Measurements from ENCODE around the gene PTPRK. TPM values are rescaled to one million over a fixed set of nuclear protein-coding genes. Genes with fewer than 3 reads are reported as not detected.

The PTPRK gene
- total RNA-seq, 1 donor from 2014 or later = 25.9 TPM

DNA sequence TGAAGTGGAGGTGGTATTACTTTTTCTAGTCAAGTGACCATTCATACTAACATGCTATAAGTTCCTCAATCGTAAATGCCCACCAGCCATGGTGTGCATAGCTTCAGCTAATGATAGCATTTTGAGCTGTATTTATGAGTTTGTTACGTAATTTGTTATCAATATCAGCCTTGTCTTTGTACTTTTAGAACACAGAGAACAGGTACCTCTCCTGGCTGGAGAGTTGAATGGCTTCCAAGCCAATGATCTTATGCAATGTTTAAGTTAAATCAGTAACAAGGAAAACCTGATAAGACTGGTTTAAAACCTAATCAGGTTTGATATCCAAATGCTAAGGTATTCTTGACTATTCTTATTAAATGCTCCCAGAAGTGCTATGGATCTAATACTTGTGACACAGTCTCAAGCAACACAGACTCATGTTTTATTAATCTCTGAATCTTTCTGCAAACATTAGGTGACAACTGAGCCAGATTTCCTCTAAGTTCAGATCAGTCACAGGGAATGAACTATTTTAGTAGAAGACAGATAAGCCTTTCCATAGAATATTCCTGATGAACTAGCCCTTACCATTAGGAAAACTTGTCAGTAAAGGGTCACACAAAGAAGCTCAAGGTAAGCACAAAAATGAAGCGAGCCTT, 154.8 kb downstream of the PTPRK start:
- ATAC-seq = no peak
- DNase-seq (ENCODE audit: low spot score) = no peak
- intact Hi-C loops (cut with DNase I) = no loop called here

- DNase-seq (ENCODE audit: low spot score) (no peak), ATAC-seq (no peak)
- intact Hi-C loops (cut with DNase I) = no loop called here
Observed at GRCh38 chr6:128364766-128365519, 155.5 kb downstream of the PTPRK start.

GRCh38 chr6:128363020-128363813, 157.2 kb downstream of the PTPRK start:
- ATAC-seq (no peak), DNase-seq (ENCODE audit: low spot score) (no peak)
- intact Hi-C loops (cut with DNase I) = no loop called here

DNA sequence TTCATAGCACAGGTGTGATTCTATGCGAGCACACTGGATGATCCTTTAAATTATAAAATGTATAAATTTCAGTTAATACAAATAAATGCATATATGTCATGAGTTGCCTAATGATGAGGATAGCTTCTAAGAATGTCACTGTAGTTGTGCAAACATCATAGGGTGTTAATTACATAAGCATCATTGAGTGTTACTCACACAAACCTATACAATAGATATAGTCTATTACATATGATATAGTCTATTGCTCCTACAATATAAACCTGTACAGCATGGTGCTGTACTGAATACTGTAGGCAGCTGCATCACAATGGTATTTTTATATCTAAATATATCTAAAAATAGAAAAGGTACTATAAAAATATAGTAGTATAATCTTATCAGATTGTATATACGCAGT, 159.0 kb downstream of the PTPRK start:
- ATAC-seq = no peak
- intact Hi-C loops (cut with DNase I) = no loop called here
- DNase-seq (ENCODE audit: low spot score) = no peak

- no peak for ATAC-seq
- DNase-seq (ENCODE audit: low spot score) = no peak
- intact Hi-C loops (cut with DNase I) = no loop called here
Observed at GRCh38 chr6:128358244-128358776, 162.1 kb downstream of the PTPRK start.

- intact Hi-C loops (cut with DNase I) = no loop called here
- no peak for DNase-seq (ENCODE audit: low spot score)
- ATAC-seq = no peak
Observed at GRCh38 chr6:128357392-128358130, 162.8 kb downstream of the PTPRK start.

DNA sequence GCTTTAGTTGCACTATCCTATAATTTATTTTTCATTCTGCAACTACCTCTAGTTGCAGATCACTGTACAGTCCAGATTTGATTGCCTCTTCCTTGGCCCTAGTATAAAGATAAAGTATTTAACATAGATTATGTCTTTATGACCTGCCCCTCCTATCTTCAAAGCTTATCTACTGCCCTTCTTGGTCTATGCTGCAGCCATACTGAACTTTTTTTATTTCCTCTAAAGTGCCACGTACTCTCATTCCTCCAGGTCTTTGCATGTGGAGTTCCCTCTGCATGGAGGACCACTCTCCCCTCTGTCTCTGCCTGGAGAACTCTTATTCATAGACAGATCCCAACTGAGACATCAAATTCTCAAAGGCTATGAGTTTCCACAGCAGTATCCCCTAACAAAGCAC, 168.0 kb downstream of the PTPRK start:
- ATAC-seq = no peak
- DNase-seq (ENCODE audit: low spot score) = no peak
- intact Hi-C loops (cut with DNase I) = loop anchor here (5.0 kb wide), 1 partner anchor 1980 kb away; no protein-coding TSS in a partner anchor

DNA sequence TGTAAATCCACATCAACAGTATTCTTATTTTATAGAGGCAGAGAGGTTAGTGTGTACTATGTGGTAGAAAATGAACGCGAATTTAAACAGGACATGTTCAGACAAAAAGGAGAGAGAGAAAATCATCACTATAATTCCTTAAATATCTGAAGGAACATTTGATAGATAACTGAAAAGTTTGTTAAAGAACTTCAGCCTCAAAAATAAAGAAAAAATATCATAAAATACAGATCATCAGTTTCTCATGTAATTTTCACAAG, 169.2 kb downstream of the PTPRK start:
- ATAC-seq = no peak
- intact Hi-C loops (cut with DNase I) = loop anchor here (5.0 kb wide), 1 partner anchor 1979 kb away; no protein-coding TSS in a partner anchor
- DNase-seq (ENCODE audit: low spot score) = no peak

- intact Hi-C loops (cut with DNase I) = loop anchor here (5.0 kb wide), 1 partner anchor 1978 kb away; no protein-coding TSS in a partner anchor
- no peak for ATAC-seq
Observed at GRCh38 chr6:128350416-128351254, 169.8 kb downstream of the PTPRK start.

DNA sequence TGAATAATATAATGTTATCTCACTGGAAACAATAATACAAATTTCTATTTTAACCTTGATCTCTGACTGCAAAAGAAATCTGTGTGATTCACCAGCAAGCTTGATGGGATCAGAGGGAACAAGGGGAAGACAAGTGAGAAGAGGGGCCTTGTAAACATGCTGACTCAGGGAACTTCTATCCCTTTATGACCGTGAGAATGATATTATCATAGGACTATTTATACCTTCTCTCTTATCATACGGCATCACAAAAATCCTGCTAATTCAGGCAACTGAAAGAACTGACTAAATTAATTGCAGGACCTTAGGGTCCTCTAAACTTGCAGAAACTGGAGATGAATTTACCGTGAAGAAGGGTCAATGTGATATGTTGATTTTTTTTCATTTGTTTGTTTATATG, 173.3 kb downstream of the PTPRK start:
- DNase-seq (ENCODE audit: low spot score) (no peak), ATAC-seq (no peak)
- intact Hi-C loops (cut with DNase I) = no loop called here

More at GRCh38 chr6:128350416-128351254, 169.8 kb downstream of the PTPRK start:
- DNase-seq (ENCODE audit: low spot score) = no peak

DNA sequence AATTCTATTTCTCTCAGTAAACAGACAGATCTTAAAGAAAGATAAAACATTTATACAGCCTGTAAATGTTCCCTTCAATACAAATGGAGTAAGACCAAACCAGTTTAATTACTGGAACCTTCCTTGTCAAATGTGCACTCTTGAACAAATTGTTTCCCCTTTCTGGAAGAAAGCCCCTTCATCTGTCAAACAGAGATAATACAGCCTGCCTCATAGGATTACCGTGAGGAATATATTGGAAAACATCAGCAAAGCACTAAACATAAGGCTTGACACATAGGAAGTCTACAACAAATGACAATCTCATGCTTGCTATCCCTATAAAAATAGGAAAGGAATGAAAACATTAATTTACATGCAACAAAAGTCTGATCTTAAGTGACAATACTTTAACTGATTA, 173.8 kb downstream of the PTPRK start:
- no peak for DNase-seq (ENCODE audit: low spot score)
- intact Hi-C loops (cut with DNase I) = no loop called here
- ATAC-seq = no peak

DNA sequence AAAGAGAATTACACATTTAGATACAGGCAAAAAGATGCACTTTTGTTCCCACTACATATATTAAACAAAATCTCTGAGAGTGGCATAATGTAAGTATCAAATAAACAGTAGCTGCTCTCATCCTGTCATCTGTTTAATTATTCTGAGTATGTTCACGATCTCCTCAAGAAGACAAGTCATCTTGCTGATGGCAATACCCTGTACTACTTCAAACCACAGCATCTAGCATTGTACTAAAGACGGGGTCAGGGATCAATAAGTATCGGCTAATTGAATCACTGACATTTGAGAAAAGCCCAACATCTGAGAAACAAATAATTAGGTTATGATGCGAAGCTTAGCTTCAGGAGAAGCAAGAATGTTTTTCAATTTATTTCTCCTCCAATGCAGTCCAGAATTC, 175.1 kb downstream of the PTPRK start:
- ATAC-seq (no peak), DNase-seq (ENCODE audit: low spot score) (no peak)
- intact Hi-C loops (cut with DNase I) = no loop called here

DNA sequence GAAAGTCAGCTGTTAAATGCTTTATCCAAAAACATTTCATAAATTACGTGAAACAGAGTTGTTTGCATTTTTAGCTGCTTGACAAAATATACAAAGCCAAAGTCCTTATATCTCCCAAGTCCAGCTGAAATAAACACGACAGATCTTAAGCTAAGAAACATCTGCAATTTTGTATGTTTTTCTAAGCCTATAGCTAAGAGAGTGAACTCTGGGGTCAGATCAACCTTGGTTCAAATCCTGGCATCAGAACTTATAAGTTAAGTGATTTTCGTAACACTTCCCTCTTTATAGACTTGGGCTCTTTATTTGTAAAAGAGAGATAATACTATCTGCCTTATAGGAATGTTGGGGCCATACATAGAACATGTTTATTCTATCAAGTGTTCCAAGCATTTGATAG, 176.7 kb downstream of the PTPRK start:
- DNase-seq (ENCODE audit: low spot score) (no peak), ATAC-seq (no peak)
- intact Hi-C loops (cut with DNase I) = no loop called here

DNA sequence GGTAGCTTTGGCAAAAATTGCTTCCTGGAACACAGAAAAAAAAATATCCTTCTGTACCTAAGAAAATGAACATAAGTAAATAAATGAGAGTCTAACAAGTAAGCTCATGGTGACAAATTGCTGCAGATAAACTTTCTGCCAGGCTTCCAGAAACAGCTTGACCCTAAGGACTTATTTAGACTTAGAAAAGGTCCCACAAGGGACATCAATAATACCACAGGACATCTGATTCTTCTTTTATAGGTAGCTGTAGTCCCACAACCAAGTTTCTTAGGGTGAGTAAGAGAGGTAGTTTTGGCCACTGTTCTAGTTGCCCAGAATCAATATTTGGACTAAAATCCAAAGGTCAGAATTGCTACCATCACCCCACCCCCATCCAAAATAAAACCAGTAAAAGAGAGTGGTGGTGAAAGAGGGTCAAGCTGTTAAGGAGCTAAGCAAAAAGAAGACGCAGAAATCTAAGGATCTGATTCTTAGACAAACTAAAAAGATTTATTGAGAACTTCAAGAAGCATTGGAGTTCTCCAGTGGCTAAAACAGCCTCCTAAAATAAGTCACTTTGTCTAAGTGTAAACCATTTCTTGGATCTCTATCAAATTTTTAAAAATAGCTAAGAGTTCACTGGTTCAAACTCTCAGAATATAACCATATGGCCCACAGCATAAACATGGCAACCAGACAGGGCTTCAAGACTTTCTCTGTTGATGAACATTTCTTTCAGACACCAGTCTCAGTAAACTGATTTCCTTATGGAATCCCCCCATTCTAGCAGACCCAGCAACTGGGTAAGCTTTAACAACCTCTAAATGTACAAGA, 180.6 kb downstream of the PTPRK start:
- DNase-seq (ENCODE audit: low spot score) = no peak
- intact Hi-C loops (cut with DNase I) = no loop called here
- ATAC-seq = no peak

- intact Hi-C loops (cut with DNase I) = no loop called here
- no peak for ATAC-seq
- no peak for DNase-seq (ENCODE audit: low spot score)
Observed at GRCh38 chr6:128337619-128338018, 182.8 kb downstream of the PTPRK start.

DNA sequence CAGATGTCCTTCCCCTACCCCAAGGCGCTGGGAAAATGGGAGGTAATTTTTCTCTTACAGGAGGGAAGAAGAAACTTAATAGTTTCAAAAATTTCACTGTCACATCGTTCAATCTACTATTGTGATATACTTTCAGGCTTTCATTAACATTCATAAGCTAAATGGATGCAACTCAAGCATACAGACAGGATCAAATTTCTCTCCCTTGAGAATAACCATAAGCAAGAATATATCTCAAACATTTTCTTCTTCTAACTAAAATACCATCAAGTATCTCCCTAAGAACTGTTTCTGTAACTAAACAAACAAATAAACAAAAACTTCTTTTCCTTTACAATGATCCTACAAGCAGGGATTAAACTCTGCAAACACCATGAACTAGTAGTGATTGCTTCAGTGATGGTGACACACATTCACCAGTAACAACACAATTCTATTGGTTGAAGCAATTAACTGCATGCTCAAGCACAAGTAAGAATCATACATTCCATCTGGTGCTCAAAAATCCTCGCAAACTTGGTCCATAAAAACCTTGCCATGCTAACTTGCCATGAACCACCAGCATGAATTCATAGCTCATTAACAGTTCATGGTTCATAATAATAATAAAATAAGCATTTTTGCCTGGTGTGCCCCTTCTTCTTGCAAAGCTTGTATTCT, 183.8 kb downstream of the PTPRK start:
- no peak for DNase-seq (ENCODE audit: low spot score)
- no peak for ATAC-seq
- intact Hi-C loops (cut with DNase I) = no loop called here

- intact Hi-C loops (cut with DNase I) = no loop called here
- ATAC-seq = peak; percentile 57
- DNase-seq (ENCODE audit: low spot score) = no peak
Observed at GRCh38 chr6:128335963-128336362, 184.4 kb downstream of the PTPRK start.

Data from sciatic nerve (tissue), 2 donors.